Measurements from ENCODE around the gene SFRP2. TPM values are rescaled to one million over a fixed set of nuclear protein-coding genes. Genes with fewer than 3 reads are reported as not detected.
A peak's percentile ranks its signal among the peaks of the same experiment; 100 is the strongest.

The SFRP2 gene
- total RNA-seq, 1 donor from 2014 or later: 0.14 TPM

GRCh38 chr4:153798420-153798819 lies 9.5 kb upstream of the SFRP2 start:
- TF ChIP-seq, protein P1, sequence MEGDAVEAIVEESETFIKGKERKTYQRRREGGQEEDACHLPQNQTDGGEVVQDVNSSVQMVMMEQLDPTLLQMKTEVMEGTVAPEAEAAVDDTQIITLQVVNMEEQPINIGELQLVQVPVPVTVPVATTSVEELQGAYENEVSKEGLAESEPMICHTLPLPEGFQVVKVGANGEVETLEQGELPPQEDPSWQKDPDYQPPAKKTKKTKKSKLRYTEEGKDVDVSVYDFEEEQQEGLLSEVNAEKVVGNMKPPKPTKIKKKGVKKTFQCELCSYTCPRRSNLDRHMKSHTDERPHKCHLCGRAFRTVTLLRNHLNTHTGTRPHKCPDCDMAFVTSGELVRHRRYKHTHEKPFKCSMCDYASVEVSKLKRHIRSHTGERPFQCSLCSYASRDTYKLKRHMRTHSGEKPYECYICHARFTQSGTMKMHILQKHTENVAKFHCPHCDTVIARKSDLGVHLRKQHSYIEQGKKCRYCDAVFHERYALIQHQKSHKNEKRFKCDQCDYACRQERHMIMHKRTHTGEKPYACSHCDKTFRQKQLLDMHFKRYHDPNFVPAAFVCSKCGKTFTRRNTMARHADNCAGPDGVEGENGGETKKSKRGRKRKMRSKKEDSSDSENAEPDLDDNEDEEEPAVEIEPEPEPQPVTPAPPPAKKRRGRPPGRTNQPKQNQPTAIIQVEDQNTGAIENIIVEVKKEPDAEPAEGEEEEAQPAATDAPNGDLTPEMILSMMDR (IDR thresholded peaks at IDR 0.05; ENCODE audit: borderline replicate concordance): no peak
- H3K27me3 ChIP-seq (ENCODE audit: low read depth): peaks cover 44% of the 10 kb centered on the region
- no peak overlapping the region for H3K4me3 ChIP-seq
- no peak overlapping the region for H3K27ac ChIP-seq (replicated peaks)
- no peak for DNase-seq
- no peaks in the 10 kb centered on the region for H3K4me1 ChIP-seq
- no peaks in the 10 kb centered on the region for H3K9me3 ChIP-seq (replicated peaks)
- no peaks in the 10 kb centered on the region for H3K36me3 ChIP-seq
- intact Hi-C loops (cut with micrococcal nuclease): loop anchor here (10.0 kb wide), 1 partner anchor 226 kb away; no protein-coding TSS in a partner anchor

GRCh38 chr4:153794006-153794405 lies 5.1 kb upstream of the SFRP2 start:
- TF ChIP-seq, protein P1 (IDR thresholded peaks at IDR 0.05; ENCODE audit: borderline replicate concordance): no peak
- Histone ChIP-seq H3K36me3 (no peaks in the 10 kb centered on the region), H3K27me3 (ENCODE audit: low read depth) (peaks cover 79% of the 10 kb centered on the region), H3K9me3 (replicated peaks) (no peaks in the 10 kb centered on the region), H3K4me3 (no peak overlapping the region), H3K4me1 (peaks cover 26% of the 10 kb centered on the region), H3K27ac (replicated peaks) (no peak overlapping the region)
- intact Hi-C loops (cut with micrococcal nuclease): loop anchor here (10.0 kb wide), 1 partner anchor 231 kb away; no protein-coding TSS in a partner anchor
- no peak for DNase-seq

DNA sequence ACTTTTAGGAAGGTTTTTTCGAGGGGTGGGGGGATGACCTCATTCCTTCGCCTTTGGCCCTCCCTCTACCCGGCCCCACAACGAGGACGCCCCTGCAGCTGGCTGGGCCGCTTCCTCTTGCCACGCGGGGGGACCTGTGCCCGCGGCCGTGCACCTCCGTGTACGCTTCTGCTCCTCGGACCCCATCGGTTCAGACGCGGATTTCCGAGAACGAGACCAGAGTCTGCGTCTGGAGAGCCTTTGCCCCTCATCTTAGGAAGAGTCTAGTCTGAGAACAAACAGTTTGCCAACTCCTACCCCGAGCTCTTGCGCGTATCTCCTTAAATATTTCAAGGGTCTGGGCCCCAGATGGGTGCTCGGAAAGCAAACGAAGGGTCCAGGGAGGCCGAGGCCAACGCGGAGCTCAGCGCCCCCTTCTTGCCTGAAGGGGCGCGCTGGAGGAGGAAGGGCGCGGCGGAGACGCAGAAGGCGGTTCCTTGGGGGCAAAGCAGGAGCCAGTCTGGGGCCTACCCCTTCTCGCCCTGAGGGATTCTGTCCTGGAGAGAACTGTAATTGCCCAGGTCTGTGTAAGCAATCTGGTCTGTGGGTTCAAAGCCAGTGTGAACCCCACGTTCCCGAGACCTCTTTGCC lies 3.9 kb upstream of the SFRP2 start:
- intact Hi-C loops (cut with micrococcal nuclease): loop anchor here (10.0 kb wide), 1 partner anchor 232 kb away; no protein-coding TSS in a partner anchor
- peak overlapping the region; percentile 51 for H3K4me3 ChIP-seq
- H3K27ac ChIP-seq (replicated peaks): no peak overlapping the region
- peaks cover 92% of the 10 kb centered on the region for H3K27me3 ChIP-seq (ENCODE audit: low read depth)
- no peak for DNase-seq
- peaks cover 36% of the 10 kb centered on the region for H3K4me1 ChIP-seq
- TF ChIP-seq, protein P1 (IDR thresholded peaks at IDR 0.05; ENCODE audit: borderline replicate concordance): peak; percentile 1
- no peaks in the 10 kb centered on the region for H3K36me3 ChIP-seq
- H3K9me3 ChIP-seq (replicated peaks): no peaks in the 10 kb centered on the region

DNA sequence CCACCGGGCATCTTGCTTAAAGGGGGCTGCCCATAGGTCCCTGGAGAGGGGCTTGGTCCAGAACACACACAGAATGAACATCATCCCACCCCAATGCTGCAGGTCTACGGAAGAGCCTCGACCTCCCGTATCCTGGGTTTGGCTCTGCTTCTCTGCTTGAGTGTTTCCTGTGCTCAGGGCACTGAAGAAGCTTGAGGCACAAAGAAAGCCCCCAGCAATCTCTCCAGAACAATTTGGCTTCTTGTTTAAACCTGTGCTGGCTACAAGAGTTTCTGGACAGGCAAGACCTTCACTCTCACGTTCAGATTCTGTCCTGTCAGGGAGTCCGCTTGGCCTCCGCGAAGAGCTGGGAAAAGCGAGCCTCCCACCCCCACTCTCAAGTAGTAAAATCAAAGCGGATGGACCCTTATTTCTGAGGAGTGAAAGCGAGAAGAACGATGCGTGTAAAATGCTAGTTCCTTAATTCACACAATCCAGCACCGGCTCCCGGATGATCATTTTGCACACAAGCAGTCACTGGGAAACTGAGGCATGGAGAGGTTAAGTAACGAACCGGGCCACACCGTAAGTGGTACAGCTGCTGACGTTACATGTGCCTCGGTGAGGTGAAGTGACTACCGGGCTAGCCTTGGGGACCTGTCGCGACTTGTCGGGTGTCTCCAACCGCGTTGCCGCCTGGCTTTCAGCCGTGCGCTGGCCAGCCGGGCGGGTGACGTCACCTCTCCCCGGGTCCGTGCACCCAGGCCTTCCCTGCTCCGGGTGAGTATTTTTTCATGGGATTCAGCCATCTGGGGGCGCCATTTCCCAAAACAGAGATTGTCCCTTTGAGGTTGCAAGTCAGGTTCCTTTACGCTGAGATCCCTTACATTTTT lies 3.1 kb upstream of the SFRP2 start:
- intact Hi-C loops (cut with micrococcal nuclease): loop anchor here (10.0 kb wide), 1 partner anchor 233 kb away; no protein-coding TSS in a partner anchor
- TF ChIP-seq, protein P1 (IDR thresholded peaks at IDR 0.05; ENCODE audit: borderline replicate concordance): peak; percentile 37
- H3K9me3 ChIP-seq (replicated peaks): no peaks in the 10 kb centered on the region
- DNase-seq: no peak
- no peaks in the 10 kb centered on the region for H3K36me3 ChIP-seq
- peak overlapping the region; percentile 51 for H3K4me3 ChIP-seq
- peaks cover 98% of the 10 kb centered on the region for H3K27me3 ChIP-seq (ENCODE audit: low read depth)
- no peak overlapping the region for H3K27ac ChIP-seq (replicated peaks)
- peaks cover 36% of the 10 kb centered on the region for H3K4me1 ChIP-seq

DNA sequence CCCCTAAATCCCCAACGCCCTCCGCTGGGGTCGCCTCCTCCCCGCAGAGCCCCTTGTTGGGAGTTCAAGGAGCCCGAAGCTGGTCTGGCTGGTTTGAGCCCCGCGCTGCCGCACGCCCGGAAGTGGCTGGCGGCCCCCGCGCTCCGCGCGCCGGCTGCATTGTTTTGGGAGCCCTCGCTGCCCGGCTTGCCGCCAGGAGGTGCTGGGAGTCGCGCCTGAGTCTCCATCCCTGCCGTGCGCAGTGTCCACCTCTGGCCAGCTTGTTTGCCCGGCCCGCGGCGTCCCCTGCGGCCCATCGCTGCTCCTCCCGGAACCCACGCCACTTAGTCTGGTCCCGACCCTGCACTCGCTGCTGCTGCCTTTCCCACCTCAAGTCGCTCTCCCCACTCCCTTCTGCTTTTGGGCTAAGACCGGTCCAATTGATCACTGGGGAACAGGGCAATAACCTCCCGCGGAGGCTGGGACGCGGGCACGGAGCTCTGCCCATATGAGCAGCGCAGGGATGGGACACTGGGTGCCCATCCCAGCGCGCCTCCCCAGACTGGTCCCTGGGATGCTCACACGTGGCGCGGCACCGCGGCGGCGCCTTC lies 2.2 kb upstream of the SFRP2 start:
- no peaks in the 10 kb centered on the region for H3K36me3 ChIP-seq
- intact Hi-C loops (cut with micrococcal nuclease): loop anchor here (10.0 kb wide), 1 partner anchor 234 kb away; no protein-coding TSS in a partner anchor
- no peak for DNase-seq
- no peaks in the 10 kb centered on the region for H3K9me3 ChIP-seq (replicated peaks)
- peaks cover 98% of the 10 kb centered on the region for H3K27me3 ChIP-seq (ENCODE audit: low read depth)
- H3K27ac ChIP-seq (replicated peaks): no peak overlapping the region
- H3K4me1 ChIP-seq: peaks cover 36% of the 10 kb centered on the region
- TF ChIP-seq, protein P1 (IDR thresholded peaks at IDR 0.05; ENCODE audit: borderline replicate concordance): peak; percentile 24
- peak overlapping the region; percentile 45 for H3K4me3 ChIP-seq
